Gastroesophageal sphincter (tissue), 3 donors: ENCODE measurements around the gene ATF7IP.

Source experiments
- EP300 ChIP-seq: sonication (generic); formaldehyde crosslinking; IDR thresholded peaks from one replicate; pipeline ENCODE4 v1.6.1; 2017; ENCODE audit warnings: antibody characterized with exemption, mild to moderate bottlenecking
- POLR2A ChIP-seq, 2 donors: fragments of 450-650 bp; IDR thresholded peaks; one replicate each; pipeline ENCODE4 v1.6.1; 2017; ENCODE audit warnings: antibody characterized with exemption in 2 of 2, mild to moderate bottlenecking in 2 of 2, moderate library complexity in 1 of 2
- TF ChIP-seq, protein P1 (sequence below), 4 experiments: fragments of 200-600 bp in 2 of 4; fragments of 450-650 bp in 2 of 4; sonication (generic) in 1 of 4; IDR thresholded peaks; one replicate each; pipeline ENCODE4 v1.5.1; 2017 to 2019; ENCODE audit warnings: antibody characterized with exemption in 4 of 4, mild to moderate bottlenecking in 2 of 4, moderate library complexity in 2 of 4

DNA sequence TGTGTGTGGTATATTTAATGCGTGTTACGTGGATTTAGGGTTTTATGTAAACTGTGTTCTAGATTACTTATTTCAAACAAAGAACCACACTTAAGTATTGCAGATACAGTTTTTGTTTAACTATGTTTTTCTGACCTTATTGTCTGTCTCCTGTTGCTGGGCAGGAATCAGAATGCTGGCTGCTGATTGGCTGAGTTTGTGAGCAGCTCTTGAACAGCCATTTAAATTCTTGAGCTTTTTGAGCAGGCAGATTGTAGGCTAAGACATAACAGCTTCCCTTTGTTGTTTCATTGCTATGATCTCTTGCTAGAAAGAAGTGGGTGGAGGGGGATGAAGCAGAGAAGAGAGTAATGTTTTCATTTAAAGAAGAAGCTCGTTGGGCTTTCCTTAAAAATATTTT lies 52.2 kb downstream of the ATF7IP start:
- TF ChIP-seq, protein P1, sequence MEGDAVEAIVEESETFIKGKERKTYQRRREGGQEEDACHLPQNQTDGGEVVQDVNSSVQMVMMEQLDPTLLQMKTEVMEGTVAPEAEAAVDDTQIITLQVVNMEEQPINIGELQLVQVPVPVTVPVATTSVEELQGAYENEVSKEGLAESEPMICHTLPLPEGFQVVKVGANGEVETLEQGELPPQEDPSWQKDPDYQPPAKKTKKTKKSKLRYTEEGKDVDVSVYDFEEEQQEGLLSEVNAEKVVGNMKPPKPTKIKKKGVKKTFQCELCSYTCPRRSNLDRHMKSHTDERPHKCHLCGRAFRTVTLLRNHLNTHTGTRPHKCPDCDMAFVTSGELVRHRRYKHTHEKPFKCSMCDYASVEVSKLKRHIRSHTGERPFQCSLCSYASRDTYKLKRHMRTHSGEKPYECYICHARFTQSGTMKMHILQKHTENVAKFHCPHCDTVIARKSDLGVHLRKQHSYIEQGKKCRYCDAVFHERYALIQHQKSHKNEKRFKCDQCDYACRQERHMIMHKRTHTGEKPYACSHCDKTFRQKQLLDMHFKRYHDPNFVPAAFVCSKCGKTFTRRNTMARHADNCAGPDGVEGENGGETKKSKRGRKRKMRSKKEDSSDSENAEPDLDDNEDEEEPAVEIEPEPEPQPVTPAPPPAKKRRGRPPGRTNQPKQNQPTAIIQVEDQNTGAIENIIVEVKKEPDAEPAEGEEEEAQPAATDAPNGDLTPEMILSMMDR (IDR thresholded peaks at IDR 0.05), result no peak
- TF ChIP-seq EP300, result no peak
- TF ChIP-seq POLR2A (IDR thresholded peaks at IDR 0.05), result no peak
